ENCODE results near the gene RBFOX1. TPM values are rescaled to one million over a fixed set of nuclear protein-coding genes. Genes with fewer than 3 reads are reported as not detected.

The RBFOX1 gene
- total RNA-seq, 2 donors from 2014 or later, result not detected

DNA sequence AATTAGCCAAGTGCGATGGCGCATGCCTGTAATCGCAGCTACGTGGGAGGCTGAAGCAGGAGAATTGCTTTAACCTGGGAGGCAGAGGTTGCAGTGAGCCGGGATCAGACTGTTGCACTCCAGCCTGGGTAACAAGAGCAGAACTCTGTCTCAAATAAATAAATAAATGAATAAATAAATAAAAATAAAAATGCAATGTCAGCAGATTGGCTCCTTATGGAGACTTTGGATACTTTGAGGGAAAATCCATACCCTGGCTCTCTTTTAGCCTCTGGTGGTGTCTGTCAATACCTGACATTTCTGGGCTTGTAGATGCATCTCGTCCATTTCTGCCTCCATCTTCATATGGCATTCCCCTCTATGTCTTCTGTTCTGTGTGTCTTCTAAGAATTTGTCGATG lies 66.7 kb downstream of the RBFOX1 start:
- H3K4me1 Mint-ChIP-seq, result no peaks in the 10 kb centered on the region
- no peak overlapping the region for H3K4me3 Mint-ChIP-seq

DNA sequence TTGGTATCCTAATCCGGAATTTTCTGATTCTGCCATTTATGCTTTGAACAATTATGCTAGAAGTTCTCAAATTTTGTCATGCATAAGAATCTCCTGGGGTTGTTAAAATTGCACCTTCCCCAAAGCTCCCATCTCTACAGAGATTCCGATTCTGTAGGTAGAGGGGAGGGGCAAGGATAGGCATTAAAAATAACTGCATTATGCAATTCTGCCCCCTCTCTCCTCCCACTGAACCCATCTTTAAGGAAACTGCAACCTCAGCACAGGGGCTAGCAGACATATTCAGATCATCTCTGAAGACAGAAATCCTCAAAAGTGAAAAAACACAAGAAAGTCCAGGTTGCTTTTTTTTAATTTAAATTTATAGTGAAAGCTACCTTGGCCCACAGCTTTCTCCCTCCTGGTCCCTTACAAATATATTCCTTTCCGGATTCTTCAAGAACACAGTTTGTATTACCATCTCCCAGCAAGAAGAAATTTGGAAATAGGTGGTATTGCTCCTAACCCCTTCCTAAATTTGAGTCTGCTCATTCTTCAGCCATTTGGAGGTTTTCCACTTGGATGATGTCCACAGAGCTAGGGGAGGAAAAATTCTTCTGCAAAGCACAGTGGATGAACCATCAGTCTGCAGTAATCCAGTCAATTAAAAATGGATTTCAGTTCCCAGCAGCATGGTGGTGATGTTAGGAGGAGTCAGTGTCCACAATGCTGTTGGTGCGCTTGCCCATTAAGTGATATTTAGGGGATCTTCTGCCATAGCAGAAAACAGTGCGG lies 67.7 kb downstream of the RBFOX1 start:
- H3K27me3 Mint-ChIP-seq, result no peaks in the 10 kb centered on the region
- H3K4me1 Mint-ChIP-seq, result no peaks in the 10 kb centered on the region
- H3K36me3 Mint-ChIP-seq (ENCODE audit: low read depth), result no peaks in the 10 kb centered on the region
- ATAC-seq (replicated peaks), result no peak
- H3K4me3 Mint-ChIP-seq, result no peak overlapping the region
- no peak overlapping the region for H3K27ac Mint-ChIP-seq
- H3K9me3 Mint-ChIP-seq, result peaks cover 4% of the 10 kb centered on the region

More for the DNA sequence above, 66.7 kb downstream of the RBFOX1 start:
- no peaks in the 10 kb centered on the region for H3K36me3 Mint-ChIP-seq (ENCODE audit: low read depth)
- no peak for ATAC-seq (replicated peaks)
- no peak overlapping the region for H3K27ac Mint-ChIP-seq
- peaks cover 10% of the 10 kb centered on the region for H3K9me3 Mint-ChIP-seq
- no peaks in the 10 kb centered on the region for H3K27me3 Mint-ChIP-seq

DNA sequence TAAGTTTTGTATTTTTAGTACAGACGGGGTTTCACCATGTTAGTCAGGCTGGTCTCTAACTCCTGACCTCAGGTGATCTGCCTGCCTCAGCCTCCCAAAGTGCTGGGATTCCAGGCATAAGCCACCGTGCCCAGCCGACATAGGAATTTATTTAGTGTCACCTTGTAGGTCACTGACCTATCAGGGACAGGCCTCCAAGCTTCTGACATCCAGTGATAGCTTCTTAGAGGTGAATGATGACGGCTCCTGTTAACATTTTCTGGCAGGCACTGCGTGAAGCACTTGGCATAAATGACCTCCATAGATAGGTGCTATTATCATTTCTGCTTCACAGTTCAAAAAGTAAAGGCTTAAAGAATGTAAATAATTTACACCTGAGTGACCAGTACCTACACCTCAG lies 71.6 kb downstream of the RBFOX1 start:
- no peak overlapping the region for H3K27ac Mint-ChIP-seq
- H3K27me3 Mint-ChIP-seq, result no peaks in the 10 kb centered on the region
- H3K36me3 Mint-ChIP-seq (ENCODE audit: low read depth), result no peaks in the 10 kb centered on the region
- no peaks in the 10 kb centered on the region for H3K4me1 Mint-ChIP-seq
- no peak for ATAC-seq (replicated peaks)
- no peak overlapping the region for H3K4me3 Mint-ChIP-seq
- peaks cover 8% of the 10 kb centered on the region for H3K9me3 Mint-ChIP-seq

DNA sequence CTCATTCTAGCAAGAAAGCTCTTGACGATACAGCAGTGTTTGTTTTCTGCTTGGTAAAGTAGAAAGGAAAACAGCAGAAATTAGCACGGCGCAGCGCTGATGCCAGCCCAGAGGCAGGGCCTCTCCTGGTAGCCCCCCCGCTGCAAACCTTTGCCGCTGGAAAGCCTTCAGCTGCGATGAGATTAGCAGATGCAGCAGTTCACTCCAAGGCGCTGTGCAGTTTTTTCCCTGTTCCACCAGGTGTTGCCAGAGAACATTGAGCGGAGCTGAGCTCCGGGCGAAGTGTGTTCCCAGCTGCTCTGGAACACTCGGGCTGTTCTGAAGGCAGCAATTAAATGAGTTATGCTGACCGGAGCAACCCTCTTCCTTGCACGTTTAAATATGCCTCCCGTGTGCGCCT lies 72.5 kb downstream of the RBFOX1 start:
- no peak overlapping the region for H3K4me3 Mint-ChIP-seq
- H3K27ac Mint-ChIP-seq, result no peak overlapping the region
- ATAC-seq (replicated peaks), result no peak
- H3K27me3 Mint-ChIP-seq, result no peaks in the 10 kb centered on the region
- H3K4me1 Mint-ChIP-seq, result no peaks in the 10 kb centered on the region
- H3K9me3 Mint-ChIP-seq, result peaks cover 8% of the 10 kb centered on the region
- no peaks in the 10 kb centered on the region for H3K36me3 Mint-ChIP-seq (ENCODE audit: low read depth)

DNA sequence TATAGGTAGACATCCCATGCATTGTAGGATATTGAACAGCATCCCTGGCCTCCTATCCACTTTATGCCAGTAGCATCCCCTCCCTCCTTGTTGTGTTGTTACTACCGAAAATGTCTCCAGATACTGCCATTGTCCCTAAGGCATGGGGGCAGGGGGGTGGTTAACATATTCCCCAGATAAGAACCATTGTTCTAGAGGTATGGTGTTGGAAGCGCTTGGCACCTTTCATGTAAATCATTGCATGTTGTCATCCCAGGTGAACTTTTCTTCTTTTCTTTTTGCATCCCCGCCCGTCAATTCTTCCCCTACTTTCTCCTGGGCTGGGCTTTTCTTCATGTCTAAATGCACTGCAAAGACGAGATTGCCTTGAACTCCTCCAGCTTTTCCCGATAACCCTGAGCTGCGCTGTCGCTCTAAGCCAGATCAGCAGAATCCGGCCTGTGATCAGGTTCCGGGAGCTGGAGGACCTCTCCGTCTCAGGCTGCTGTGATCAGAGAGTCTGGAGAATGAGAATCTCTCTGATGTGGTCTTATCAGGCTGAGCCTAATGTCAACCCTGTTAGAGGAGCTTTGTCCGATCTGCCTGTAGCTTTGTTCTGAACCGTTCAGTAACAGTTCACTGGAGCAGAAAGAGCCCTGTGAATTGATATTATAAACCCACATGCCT lies 76.2 kb downstream of the RBFOX1 start:
- peaks cover 10% of the 10 kb centered on the region for H3K9me3 Mint-ChIP-seq
- no peaks in the 10 kb centered on the region for H3K4me1 Mint-ChIP-seq
- H3K36me3 Mint-ChIP-seq (ENCODE audit: low read depth), result no peaks in the 10 kb centered on the region
- H3K4me3 Mint-ChIP-seq, result no peak overlapping the region
- H3K27me3 Mint-ChIP-seq, result no peaks in the 10 kb centered on the region
- no peak overlapping the region for H3K27ac Mint-ChIP-seq
- no peak for ATAC-seq (replicated peaks)

DNA sequence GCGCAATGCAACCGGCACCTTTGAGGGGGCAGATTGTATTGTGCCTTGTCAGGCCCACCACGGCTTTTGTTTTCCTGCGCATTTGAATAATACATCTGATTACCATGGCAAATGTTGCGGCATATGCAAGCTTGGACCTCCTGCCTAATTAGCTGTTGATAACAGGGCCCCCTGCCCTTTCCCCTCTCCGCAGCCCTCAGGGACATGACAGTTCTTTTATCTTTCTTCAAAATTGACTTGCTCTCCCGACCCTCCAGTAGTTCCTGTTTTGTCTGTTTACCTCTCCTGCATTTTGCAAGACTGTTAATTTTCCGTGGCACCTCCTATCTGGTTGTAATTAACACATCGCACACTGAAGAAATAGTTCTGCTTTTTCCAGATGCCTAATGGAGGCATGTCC lies 86.8 kb downstream of the RBFOX1 start:
- no peaks in the 10 kb centered on the region for H3K4me1 Mint-ChIP-seq
- no peak for ATAC-seq (replicated peaks)
- no peaks in the 10 kb centered on the region for H3K27me3 Mint-ChIP-seq
- no peaks in the 10 kb centered on the region for H3K36me3 Mint-ChIP-seq (ENCODE audit: low read depth)
- no peak overlapping the region for H3K4me3 Mint-ChIP-seq
- H3K27ac Mint-ChIP-seq, result no peak overlapping the region
- peaks cover 32% of the 10 kb centered on the region for H3K9me3 Mint-ChIP-seq

DNA sequence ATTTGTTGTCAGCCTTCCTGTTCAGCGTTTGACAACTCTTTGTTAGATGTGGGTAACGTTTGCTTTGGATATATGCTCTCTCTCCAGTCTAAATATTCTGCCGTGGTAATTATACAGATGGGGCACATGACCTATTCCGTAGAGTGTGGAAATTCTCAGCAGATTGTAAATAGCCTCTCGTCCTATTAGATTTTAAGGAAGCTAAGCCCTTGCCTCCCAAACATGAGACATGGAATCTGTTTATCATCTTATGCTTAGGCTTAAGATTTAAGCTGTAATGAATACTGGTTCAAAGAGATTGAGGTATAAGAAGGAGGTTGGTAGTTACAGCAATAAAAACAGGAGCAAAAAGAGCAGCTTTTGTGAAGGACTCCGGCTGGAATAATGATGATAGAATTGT lies 87.4 kb downstream of the RBFOX1 start:
- Mint-ChIP-seq H3K36me3 (ENCODE audit: low read depth) (no peaks in the 10 kb centered on the region), H3K27me3 (no peaks in the 10 kb centered on the region), H3K27ac (no peak overlapping the region), H3K4me3 (no peak overlapping the region), H3K4me1 (no peaks in the 10 kb centered on the region), H3K9me3 (peaks cover 32% of the 10 kb centered on the region)
- ATAC-seq (replicated peaks), result no peak

DNA sequence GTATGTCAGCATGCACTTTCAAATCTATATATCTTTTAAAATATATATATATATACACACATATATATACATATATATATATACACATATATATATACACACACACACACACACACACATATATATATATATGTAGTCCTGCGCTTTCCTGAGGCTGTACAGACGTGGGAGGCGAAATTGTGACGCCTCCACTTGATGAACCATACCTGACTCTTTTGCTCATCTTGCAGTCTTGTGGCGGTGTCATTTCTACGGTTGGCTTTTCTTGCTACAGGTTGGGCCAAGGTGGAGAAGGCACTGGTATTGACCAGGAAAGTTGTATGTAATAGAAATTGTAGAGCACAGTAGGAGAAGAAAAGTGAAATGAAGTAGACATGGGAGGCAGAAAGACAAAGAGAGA lies 88.2 kb downstream of the RBFOX1 start:
- no peak overlapping the region for H3K27ac Mint-ChIP-seq
- no peak for ATAC-seq (replicated peaks)
- H3K4me3 Mint-ChIP-seq, result no peak overlapping the region
- peaks cover 32% of the 10 kb centered on the region for H3K9me3 Mint-ChIP-seq
- H3K36me3 Mint-ChIP-seq (ENCODE audit: low read depth), result no peaks in the 10 kb centered on the region
- H3K4me1 Mint-ChIP-seq, result no peaks in the 10 kb centered on the region
- no peaks in the 10 kb centered on the region for H3K27me3 Mint-ChIP-seq

DNA sequence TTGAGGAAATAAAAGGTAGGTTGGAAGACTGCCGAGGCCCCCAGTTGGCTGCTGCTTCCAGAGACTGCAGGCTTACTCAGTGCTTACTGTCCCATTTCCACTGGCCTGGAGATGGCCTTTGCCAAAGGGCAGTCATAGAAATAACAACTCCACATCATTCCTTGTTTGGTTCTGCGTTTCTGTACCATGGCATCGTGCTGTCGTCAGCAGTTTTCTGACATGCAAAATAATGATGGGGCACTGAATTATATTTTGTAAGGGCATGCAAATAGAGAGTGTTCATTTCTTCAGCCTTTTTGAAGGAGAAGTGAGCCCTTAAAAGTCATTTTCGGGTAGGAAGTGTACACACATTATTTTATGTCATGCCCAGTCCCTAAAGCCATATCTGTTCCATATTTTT lies 88.9 kb downstream of the RBFOX1 start:
- no peaks in the 10 kb centered on the region for H3K36me3 Mint-ChIP-seq (ENCODE audit: low read depth)
- no peak overlapping the region for H3K27ac Mint-ChIP-seq
- H3K4me1 Mint-ChIP-seq, result no peaks in the 10 kb centered on the region
- ATAC-seq (replicated peaks), result no peak
- H3K9me3 Mint-ChIP-seq, result peaks cover 31% of the 10 kb centered on the region
- no peaks in the 10 kb centered on the region for H3K27me3 Mint-ChIP-seq
- H3K4me3 Mint-ChIP-seq, result no peak overlapping the region

DNA sequence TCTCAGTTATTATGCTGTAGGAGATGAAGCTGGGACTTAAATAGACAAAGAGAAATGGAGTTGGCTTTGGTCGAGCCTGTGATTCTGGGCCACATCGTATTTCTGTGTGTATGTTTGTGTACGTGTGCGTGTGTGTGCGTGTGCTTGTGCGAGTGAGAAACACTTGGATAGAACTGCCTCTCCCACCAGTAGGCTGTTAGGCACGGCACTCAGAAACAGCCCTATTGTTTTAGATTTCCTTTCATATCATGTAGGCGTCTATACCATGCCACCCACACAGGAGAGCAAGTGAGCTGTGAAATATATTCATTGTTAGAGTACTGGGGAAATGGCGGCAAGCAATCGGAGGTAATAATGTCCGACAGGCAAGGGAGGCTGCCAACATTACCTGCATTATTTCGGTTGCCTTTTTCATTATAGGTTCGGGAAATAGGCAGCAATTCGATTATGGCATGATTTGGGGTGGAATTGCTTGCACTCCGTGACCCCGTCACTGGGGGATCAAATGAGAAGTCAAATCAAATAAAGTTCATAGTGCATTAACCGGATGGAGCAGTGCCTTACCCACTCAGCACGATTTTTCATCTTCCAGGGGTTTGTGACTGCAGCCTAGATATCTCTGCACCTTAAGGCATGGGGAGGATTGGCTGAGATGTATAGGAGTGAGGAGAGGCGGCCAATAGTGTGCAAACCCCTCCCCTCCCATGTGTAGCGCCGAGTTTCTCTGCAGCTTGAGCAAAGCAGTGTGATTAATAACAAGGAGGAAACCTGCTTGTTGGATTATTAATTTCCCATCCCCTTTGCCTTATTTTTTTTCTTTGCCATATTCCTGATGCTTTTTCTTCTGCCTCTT lies 89.6 kb downstream of the RBFOX1 start:
- no peaks in the 10 kb centered on the region for H3K27me3 Mint-ChIP-seq
- no peaks in the 10 kb centered on the region for H3K4me1 Mint-ChIP-seq
- H3K4me3 Mint-ChIP-seq, result no peak overlapping the region
- H3K36me3 Mint-ChIP-seq (ENCODE audit: low read depth), result no peaks in the 10 kb centered on the region
- H3K9me3 Mint-ChIP-seq, result peaks cover 34% of the 10 kb centered on the region
- H3K27ac Mint-ChIP-seq, result no peak overlapping the region
- no peak for ATAC-seq (replicated peaks)

DNA sequence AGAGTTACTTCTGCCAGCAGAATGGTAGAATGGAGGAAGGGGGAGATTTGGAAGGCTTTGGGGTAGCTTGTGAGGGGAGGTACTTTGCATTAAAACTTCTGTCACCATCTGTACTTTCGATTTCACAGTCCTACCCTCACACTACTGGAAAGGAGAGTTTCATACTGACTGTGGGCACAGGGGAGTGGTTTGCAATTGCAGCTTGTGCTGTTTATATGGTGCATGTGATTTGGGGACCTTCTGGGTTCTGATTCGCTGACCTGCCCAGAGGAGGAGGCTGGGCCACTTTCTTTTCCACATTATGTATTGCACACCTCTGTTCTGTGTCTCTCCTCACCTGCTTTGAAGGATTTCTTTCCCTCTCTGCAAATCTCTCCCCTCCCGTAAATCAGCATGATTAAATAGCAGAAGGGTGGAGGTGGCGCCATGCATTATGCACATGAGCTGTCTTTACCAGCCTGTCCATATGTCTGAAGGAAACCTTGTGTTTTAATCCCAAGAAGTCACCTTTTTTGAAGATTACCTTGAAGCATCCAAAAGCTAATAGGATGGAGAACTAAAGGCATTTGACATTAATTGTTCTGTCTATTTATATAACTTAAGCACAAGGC lies 90.9 kb downstream of the RBFOX1 start:
- no peak for ATAC-seq (replicated peaks)
- peaks cover 27% of the 10 kb centered on the region for H3K9me3 Mint-ChIP-seq
- H3K27me3 Mint-ChIP-seq, result no peaks in the 10 kb centered on the region
- H3K4me1 Mint-ChIP-seq, result no peaks in the 10 kb centered on the region
- no peak overlapping the region for H3K27ac Mint-ChIP-seq
- H3K4me3 Mint-ChIP-seq, result no peak overlapping the region
- no peaks in the 10 kb centered on the region for H3K36me3 Mint-ChIP-seq (ENCODE audit: low read depth)

DNA sequence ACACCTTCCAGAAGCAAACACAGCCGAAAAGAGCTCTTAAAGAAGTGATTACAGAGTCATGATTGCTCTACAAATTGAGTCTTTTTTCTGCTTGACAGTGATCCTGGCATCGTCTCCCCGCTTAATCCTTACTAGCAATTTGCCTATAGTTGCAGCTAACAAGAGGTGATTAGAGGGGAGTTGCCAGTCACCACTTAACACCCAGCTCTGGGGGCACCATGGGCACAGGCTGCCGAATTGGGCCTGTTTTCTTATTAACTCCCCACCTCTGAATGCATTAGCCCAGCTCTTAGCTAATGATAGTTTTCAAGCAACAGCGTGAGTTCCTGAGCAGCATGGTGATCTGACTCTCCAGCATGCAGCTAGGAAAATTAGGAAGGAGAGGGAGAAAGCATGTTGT lies 93.5 kb downstream of the RBFOX1 start:
- Mint-ChIP-seq H3K4me1 (no peaks in the 10 kb centered on the region), H3K27me3 (no peaks in the 10 kb centered on the region), H3K4me3 (no peak overlapping the region), H3K36me3 (ENCODE audit: low read depth) (no peaks in the 10 kb centered on the region), H3K27ac (no peak overlapping the region), H3K9me3 (peaks cover 11% of the 10 kb centered on the region)
- no peak for ATAC-seq (replicated peaks)

DNA sequence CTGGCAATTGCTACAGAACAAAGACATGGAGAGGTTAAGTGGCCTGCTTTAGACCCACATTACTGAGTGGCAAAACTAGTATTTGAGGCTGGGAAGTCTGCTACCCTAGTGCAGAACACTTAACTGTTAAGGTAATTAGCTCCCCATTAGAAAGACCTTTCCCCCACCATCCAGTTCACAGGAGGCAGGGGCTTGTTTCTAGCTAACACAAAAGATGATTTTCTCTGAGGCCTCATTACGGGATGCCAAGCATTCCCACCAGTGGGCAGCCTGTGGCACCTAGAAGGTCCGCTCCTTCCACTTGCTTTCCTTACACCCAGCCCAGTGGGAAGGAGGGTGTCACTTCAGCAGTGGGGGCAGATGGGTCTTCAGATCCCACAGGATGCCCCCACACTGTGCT lies 99.1 kb downstream of the RBFOX1 start:
- no peak for ATAC-seq (replicated peaks)
- no peak overlapping the region for H3K27ac Mint-ChIP-seq
- H3K9me3 Mint-ChIP-seq, result peaks cover 16% of the 10 kb centered on the region
- H3K27me3 Mint-ChIP-seq, result no peaks in the 10 kb centered on the region
- no peak overlapping the region for H3K4me3 Mint-ChIP-seq
- H3K4me1 Mint-ChIP-seq, result no peaks in the 10 kb centered on the region
- H3K36me3 Mint-ChIP-seq (ENCODE audit: low read depth), result no peaks in the 10 kb centered on the region

DNA sequence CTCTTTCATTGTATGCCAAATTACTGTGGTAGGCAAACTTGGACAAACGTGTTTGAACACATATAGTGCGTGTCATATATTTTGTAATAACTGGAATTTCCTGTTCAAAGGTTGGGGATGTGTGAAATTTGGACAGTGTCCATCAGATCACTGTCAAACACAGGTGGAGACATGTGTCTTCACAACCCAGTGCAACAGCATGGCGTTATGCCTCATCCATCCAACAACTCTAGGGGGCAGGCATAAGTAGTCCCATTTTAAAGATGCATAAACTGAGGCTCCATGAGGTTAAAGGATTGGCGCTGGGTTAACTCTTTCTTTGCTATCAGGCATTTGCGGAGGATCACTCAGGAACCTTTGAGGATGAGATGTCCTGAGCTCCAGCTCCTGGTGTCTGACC lies 103.7 kb downstream of the RBFOX1 start:
- ATAC-seq (replicated peaks), result no peak
- H3K27me3 Mint-ChIP-seq, result no peaks in the 10 kb centered on the region
- H3K27ac Mint-ChIP-seq, result no peak overlapping the region
- peaks cover 20% of the 10 kb centered on the region for H3K9me3 Mint-ChIP-seq
- H3K36me3 Mint-ChIP-seq (ENCODE audit: low read depth), result no peaks in the 10 kb centered on the region
- H3K4me3 Mint-ChIP-seq, result no peak overlapping the region
- H3K4me1 Mint-ChIP-seq, result no peaks in the 10 kb centered on the region
